HS-27A (cell line): ENCODE results near the gene TTC9.
A peak's percentile ranks its signal among the peaks of the same experiment; 100 is the strongest.

Experiments
- DNase-seq: peaks from one replicate; pipeline ENCODE4 v3.0.0-alpha.2; 2012; ENCODE audit warnings: low read depth, missing footprints

The TTC9 gene

GRCh38 chr14:70645892-70646291 is 4.2 kb downstream of the TTC9 start:
- no peak for DNase-seq

- no peak for DNase-seq
These were observed 5.0 kb downstream of the TTC9 start for GRCh38 chr14:70646705-70647104.

GRCh38 chr14:70648346-70648745 is 6.6 kb downstream of the TTC9 start:
- DNase-seq, result no peak

- DNase-seq, result no peak
These were observed 8.1 kb downstream of the TTC9 start for GRCh38 chr14:70649803-70650202.

- no peak for DNase-seq
These were observed 9.8 kb downstream of the TTC9 start for GRCh38 chr14:70651522-70651921.

- DNase-seq, result no peak
These were observed 11.2 kb downstream of the TTC9 start for GRCh38 chr14:70652871-70653270.

GRCh38 chr14:70653662-70654061 is 11.9 kb downstream of the TTC9 start:
- DNase-seq, result no peak

GRCh38 chr14:70654632-70655031 is 12.9 kb downstream of the TTC9 start:
- DNase-seq, result no peak

- DNase-seq, result no peak
These were observed 13.6 kb downstream of the TTC9 start for GRCh38 chr14:70655110-70655826.

GRCh38 chr14:70658899-70659298 is 17.2 kb downstream of the TTC9 start:
- no peak for DNase-seq

- no peak for DNase-seq
These were observed 19.5 kb downstream of the TTC9 start for GRCh38 chr14:70660967-70661893.

GRCh38 chr14:70662080-70662479 is 20.4 kb downstream of the TTC9 start:
- DNase-seq, result no peak

- DNase-seq, result no peak
These were observed 21.1 kb downstream of the TTC9 start for GRCh38 chr14:70662816-70663215.

GRCh38 chr14:70663707-70664179 is 22.0 kb downstream of the TTC9 start:
- peak; percentile 23 for DNase-seq

- DNase-seq, result no peak
These were observed 23.2 kb downstream of the TTC9 start for GRCh38 chr14:70664698-70665447.

GRCh38 chr14:70665448-70666360 is 24.0 kb downstream of the TTC9 start:
- peak; percentile 84 for DNase-seq

- DNase-seq, result no peak
These were observed 24.6 kb downstream of the TTC9 start for GRCh38 chr14:70666361-70666686.

GRCh38 chr14:70670992-70671651 is 29.4 kb downstream of the TTC9 start:
- no peak for DNase-seq

- DNase-seq, result no peak
These were observed 30.2 kb downstream of the TTC9 start for GRCh38 chr14:70671652-70672644.

- DNase-seq, result no peak
These were observed 35.6 kb downstream of the TTC9 start for GRCh38 chr14:70677341-70677740.
